Lung microvascular endothelial cell (primary cell): ENCODE data around the gene LCE1E. TPM values are rescaled to one million over a fixed set of nuclear protein-coding genes. Genes with fewer than 3 reads are reported as not detected.
A peak's percentile ranks its signal among the peaks of the same experiment; 100 is the strongest.

ENCODE experiments used
- DNase-seq, 2 donors: peaks; one replicate each; pipeline versions ENCODE4 v3.0.0 to v3.0.0-alpha.2; 2010; ENCODE audit warnings: low read depth in 2 of 2
- total RNA-seq: library from RNA; depleted of rRNA; stranded (reverse); fragments of >200 nt; gene quantifications from 2 replicates; pipeline ENCODE4 v1.2.1, GENCODE V29; 2014

The LCE1E gene
- total RNA-seq, 1 donor from 2014 or later: not detected

DNA sequence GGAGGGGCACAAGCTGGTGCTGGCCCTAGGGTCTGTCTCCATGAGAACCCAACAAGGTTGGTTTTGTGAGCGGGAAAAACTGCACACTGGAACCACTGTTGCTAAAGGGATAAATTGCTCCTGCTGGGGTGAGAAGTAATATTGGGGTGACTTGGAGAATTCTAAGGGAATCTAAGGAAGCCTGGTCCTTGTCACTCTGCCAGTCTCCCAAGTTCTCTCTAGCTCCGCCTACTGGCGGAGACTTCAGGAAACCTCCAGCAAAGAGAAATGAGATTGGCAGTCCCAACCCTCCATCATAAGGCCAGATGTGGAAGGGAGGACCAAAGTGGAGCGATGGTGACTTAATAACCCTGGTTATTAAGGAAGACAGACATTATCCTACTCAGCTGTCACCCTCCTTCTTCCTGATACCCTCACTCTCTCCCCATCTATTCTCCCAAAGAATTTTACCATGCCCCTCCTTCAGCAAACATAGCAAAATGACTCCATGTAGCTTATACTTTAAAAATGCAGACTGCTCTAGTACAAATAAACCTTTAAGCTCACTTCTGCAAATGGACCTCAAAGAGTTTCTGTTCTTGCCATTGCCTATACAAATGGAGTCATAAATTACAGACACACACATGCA is 8.4 kb upstream of the LCE1E start:
- peak in 1 of 2 donors; percentile 32 for DNase-seq

DNA sequence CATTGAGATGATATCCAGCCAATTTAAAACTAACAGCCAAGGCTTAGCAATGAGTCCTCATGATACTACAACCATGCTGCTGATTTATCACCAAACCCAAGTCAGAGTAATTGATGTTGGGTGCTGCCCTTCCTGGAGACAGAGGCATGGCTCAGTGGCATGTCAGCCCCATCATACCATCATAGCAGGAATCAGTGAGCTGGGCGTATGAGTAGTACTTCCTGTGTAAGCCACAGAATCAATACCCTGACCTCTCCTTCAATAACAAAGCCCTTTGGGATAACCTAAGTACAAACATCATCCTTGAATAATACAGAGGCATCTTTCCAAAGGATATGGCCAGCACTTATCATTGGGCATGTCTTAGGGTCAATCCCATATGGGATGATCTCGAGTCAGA is 3.0 kb upstream of the LCE1E start:
- peak in 1 of 2 donors; percentile 42 for DNase-seq

DNA sequence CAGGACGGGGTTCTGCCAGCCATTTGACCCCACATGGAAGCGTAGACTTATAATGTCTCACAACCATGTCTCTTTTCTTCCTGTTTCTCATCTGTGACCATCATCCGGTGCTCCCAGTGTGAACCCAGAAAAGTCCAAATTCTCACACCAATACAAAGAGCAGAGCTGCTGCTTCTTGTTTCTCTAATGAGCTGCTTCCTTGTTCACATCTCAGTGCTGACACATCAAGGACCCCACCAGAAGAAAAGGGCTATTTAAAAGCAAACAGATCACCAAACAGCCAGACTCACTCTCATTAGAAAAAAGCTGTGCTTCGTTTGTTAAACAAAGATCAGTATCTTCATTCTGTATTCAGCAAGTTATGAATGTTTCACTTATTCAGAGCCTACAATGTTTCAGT is 9.6 kb downstream of the LCE1E start:
- DNase-seq: peak in 1 of 2 donors; percentile 26

DNA sequence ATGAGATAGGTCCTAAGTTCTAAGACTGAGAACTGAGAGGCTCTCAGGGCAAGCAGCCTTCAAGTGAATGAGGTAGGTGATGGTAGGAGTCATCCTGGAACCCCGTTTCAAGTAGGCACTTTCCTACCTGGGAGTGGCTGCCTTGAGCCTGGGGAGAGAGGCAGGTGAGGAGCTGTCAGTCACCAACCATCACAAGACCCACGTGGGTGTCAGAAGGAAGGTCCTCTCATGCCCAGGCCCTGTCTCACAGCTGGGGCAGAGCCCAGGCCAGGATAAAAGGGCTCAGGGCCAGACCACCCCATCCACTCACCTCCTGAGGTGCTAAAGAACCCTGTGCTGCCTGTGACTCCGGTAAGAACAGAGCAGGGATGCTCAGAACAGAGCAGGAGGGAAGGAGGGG is 10.4 kb downstream of the LCE1E start, which contains the start of gene LCE1D:
Gene LCE1D (plus strand): TSS at position 301 of the 400 bp plus-strand sequence. CDS start 1,074 bp downstream, outside the sequence.
- DNase-seq: no peak

GRCh38 chr1:152801333-152801732 is 15.3 kb downstream of the LCE1E start:
- DNase-seq: no peak

- DNase-seq: no peak
Observed at GRCh38 chr1:152806576-152806975, 20.5 kb downstream of the LCE1E start, which contains the start of gene LCE1C. Gene LCE1C (minus strand): TSS chr1:152806651. CDS start chr1:152805478, 1,173 bp downstream.

DNA sequence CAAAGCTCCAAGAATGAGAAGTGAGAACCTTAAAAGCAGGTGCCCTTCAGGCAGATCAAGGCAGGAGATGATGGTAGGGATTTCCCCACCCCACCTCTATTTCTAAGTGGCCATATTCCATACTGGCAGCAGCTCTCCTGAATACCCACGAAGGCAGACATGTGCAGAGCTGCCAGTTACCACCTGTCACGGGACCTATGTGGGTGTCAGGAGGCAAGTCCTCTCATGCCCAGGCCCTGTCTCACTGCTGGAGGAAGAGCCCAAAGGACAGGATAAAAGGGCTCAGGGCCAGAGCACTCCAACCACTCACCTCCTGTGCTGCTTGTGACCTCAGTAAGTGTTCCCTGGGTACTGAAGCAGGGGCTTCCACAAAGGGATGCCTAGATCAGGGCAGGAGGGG is 25.0 kb downstream of the LCE1E start:
- DNase-seq: no peak

DNA sequence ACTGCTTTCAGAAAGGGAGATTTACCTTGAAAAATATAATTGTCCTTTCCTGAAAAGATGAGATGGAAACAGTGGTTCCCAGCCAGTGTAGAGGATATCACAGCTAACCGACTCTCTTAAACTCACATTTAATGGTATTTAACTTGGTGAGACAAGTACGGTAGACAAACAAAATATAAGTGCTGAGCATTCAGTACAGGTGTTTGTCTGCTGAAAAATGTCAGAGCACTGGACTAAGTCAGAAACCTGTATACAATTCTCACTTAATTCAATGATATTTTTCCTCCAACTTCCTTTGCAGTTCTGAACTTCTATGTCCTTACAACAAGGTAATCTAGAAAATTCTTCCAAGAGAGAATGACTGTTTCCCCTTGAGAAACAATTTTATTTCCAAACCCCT is 25.6 kb downstream of the LCE1E start, which contains the start of gene LCE1B:
Gene LCE1B (plus strand): TSS at position 301 of the 400 bp plus-strand sequence. CDS start 476 bp downstream, outside the sequence.
- DNase-seq: no peak

DNA sequence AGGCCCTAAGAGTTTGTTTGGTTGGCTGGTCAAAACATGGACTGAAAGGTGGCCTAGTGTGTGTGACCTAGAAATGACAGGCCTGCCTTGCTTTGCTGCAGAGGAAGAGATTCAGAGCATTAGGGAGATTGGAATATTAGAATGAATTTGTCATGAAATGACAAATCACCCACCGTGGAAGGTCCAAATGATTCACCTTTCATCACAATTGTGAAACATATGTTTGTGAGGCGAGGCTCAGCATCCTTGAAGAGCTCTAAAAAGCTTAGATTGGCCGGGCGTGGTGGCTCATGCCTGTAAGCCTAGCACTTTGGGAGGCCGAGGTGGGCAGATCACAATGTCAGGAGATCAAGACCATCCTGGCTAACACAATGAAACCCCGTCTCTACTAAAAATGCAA is 31.3 kb downstream of the LCE1E start:
- no peak for DNase-seq

DNA sequence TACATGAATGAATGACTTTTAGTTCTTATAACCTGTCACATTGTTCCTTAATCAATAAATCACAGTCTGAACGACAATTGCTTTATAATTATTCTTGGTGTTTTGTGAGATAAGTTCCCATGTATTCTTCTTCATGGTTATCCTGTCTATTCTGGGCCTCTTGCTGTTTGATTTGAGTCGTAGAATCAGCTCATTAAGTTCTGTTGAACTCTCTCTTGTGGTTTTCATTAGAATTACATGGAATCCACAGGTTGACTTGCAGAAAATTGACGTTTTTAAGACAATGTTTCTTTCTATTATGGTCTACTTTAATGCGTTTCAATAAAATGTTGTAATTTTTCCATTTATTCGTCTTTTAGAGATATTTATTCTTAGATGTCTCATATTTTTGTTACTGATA is 37.2 kb downstream of the LCE1E start:
- DNase-seq: no peak

GRCh38 chr1:152824964-152825363 is 38.9 kb downstream of the LCE1E start:
- DNase-seq: no peak

DNA sequence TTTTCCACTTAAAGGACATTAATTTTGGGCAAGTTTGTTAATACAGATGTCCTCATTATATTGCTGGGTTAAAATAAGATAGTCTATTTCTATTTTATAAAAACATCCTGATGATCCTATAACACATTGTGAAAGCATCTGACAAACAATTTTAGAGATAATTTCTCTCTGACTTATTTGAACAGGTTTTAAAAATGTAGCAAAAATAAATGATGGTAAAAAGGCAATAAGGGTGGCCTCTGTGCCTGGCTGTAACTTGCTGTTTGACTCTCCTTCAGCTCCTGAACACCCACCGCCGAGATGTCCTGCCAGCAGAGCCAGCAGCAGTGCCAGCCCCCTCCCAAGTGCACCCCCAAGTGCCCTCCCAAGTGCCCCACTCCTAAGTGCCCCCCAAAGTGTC is 41.1 kb downstream of the LCE1E start, which contains the start of gene LCE1A:
Gene LCE1A (plus strand): TSS at position 301 of the 400 bp plus-strand sequence. CDS start 0 bp downstream, at position 301.
- no peak for DNase-seq

- no peak for DNase-seq
Observed at GRCh38 chr1:152836870-152837269, 50.8 kb downstream of the LCE1E start.

Other genes with a start within 250 kb of the LCE1E start
- not detected in 2 replicates for gene LCE3E, start 219.5 kb upstream of the LCE1E start, total RNA-seq
- gene LCE3D, start 205.7 kb upstream of the LCE1E start, total RNA-seq: not detected in 2 replicates
- gene LCE3C, start 186.0 kb upstream of the LCE1E start, total RNA-seq: not detected in 2 replicates
- not detected in 2 replicates for gene LCE3B, start 172.4 kb upstream of the LCE1E start, total RNA-seq
- gene LCE3A, start 163.2 kb upstream of the LCE1E start, total RNA-seq: not detected in 2 replicates
- not detected in 2 replicates for gene LCE2D, start 122.9 kb upstream of the LCE1E start, total RNA-seq
- not detected in 2 replicates for gene LCE2C, start 111.0 kb upstream of the LCE1E start, total RNA-seq
- not detected in 2 replicates for gene LCE2B, start 100.1 kb upstream of the LCE1E start, total RNA-seq
- gene LCE2A, start 87.9 kb upstream of the LCE1E start, total RNA-seq: not detected in 2 replicates
- gene LCE4A, start 78.1 kb upstream of the LCE1E start, total RNA-seq: not detected in 2 replicates
- not detected in 2 replicates for gene KPRP, start 28.2 kb upstream of the LCE1E start, total RNA-seq
- gene LCE1F, start 11.1 kb upstream of the LCE1E start, total RNA-seq: not detected in 2 replicates
- gene LCE1D, start 10.5 kb downstream of the LCE1E start, total RNA-seq: not detected in 2 replicates
- gene LCE1C, start 20.4 kb downstream of the LCE1E start, total RNA-seq: not detected in 2 replicates
- not detected in 2 replicates for gene LCE1B, start 25.7 kb downstream of the LCE1E start, total RNA-seq
- gene LCE1A, start 41.2 kb downstream of the LCE1E start, total RNA-seq: not detected in 2 replicates
- not detected in 2 replicates for gene LCE6A, start 56.6 kb downstream of the LCE1E start, total RNA-seq
- gene LCE7A, start 73.7 kb downstream of the LCE1E start, total RNA-seq: not detected in 2 replicates
- gene SMCP, start 92.1 kb downstream of the LCE1E start, total RNA-seq: not detected in 2 replicates
- not detected in 2 replicates for gene IVL, start 122.3 kb downstream of the LCE1E start, total RNA-seq
- not detected in 2 replicates for gene SPRR5, start 160.9 kb downstream of the LCE1E start, total RNA-seq
- gene SPRR4, start 184.4 kb downstream of the LCE1E start, total RNA-seq: not detected in 2 replicates
- gene SPRR1A, start 197.8 kb downstream of the LCE1E start, total RNA-seq: not detected in 2 replicates
- not detected in 2 replicates for gene SPRR3, start 215.5 kb downstream of the LCE1E start, total RNA-seq
- gene SPRR1B, start 244.9 kb downstream of the LCE1E start, total RNA-seq: not detected in 2 replicates